Suprapubic skin (tissue), 4 donors: ENCODE results near the gene KRT76. TPM values are rescaled to one million over a fixed set of nuclear protein-coding genes. Genes with fewer than 3 reads are reported as not detected.

ENCODE experiments used
- DNase-seq, 2 donors: peaks; one replicate each; pipeline ENCODE4 v3.0.0-alpha.2; 2019; ENCODE audit warnings: low spot score in 2 of 2
- H3K27ac ChIP-seq: fragments of 200-600 bp; sonication (generic); one replicate; pipeline ENCODE4 v1.5.1; 2019
- H3K27me3 ChIP-seq: fragments of 200-600 bp; sonication (generic); one replicate; pipeline ENCODE4 v1.5.1; 2019
- H3K36me3 ChIP-seq: fragments of 200-600 bp; sonication (generic); one replicate; pipeline ENCODE4 v1.5.1; 2019
- H3K4me1 ChIP-seq: fragments of 200-600 bp; sonication (generic); one replicate; pipeline ENCODE4 v1.5.1; 2019
- H3K4me3 ChIP-seq: fragments of 200-600 bp; sonication (generic); one replicate; pipeline ENCODE4 v1.5.1; 2019; ENCODE audit warnings: mild to moderate bottlenecking
- H3K9me3 ChIP-seq: fragments of 200-600 bp; sonication (generic); one replicate; pipeline ENCODE4 v1.5.1; 2019
- EP300 ChIP-seq: sonication (generic); formaldehyde crosslinking; IDR thresholded peaks from one replicate; pipeline ENCODE4 v1.6.1; 2017; ENCODE audit warnings: antibody characterized with exemption
- POLR2A ChIP-seq, 2 donors: fragments of 450-650 bp; IDR thresholded peaks; one replicate each; pipeline ENCODE4 v1.6.1; 2017; ENCODE audit warnings: antibody characterized with exemption in 2 of 2, mild to moderate bottlenecking in 2 of 2, moderate library complexity in 2 of 2
- POLR2AphosphoS5 ChIP-seq, 3 donors: sonication (generic); formaldehyde crosslinking; IDR thresholded peaks; one replicate each; pipeline ENCODE4 v1.6.1; 2017; ENCODE audit warnings: antibody characterized with exemption in 3 of 3
- WGBS: methylation state at CpG from one replicate; pipeline ENCODE4 v1.1.5; 2018; 5-methylcytosine and 5-hydroxymethylcytosine counted together
- total RNA-seq, 4 donors: library from RNA; depleted of rRNA; stranded (reverse); fragments of >200 nt; gene quantifications; one replicate each; pipeline ENCODE4 v1.1.0, GENCODE V29; 2016
- TF ChIP-seq, protein P1 (sequence below), 2 donors: fragments of 200-600 bp in 1 of 2; fragments of 450-650 bp in 1 of 2; sonication (generic) in 1 of 2; IDR thresholded peaks; one replicate each; pipeline ENCODE4 v1.5.1; 2016 to 2019; ENCODE audit warnings: antibody characterized with exemption in 2 of 2, mild to moderate bottlenecking in 1 of 2, moderate library complexity in 1 of 2

KRT76 gene
- total RNA-seq, 4 donors from 2014 or later, result not detected

- WGBS, result 68% methylated on average over 7 of the region's 7 CpGs
- DNase-seq, result no peak
- H3K4me3 ChIP-seq, result no peak overlapping the region
These were observed 41.8 kb upstream of the KRT76 start for GRCh38 chr12:52818887-52819420.

GRCh38 chr12:52818388-52818787 lies 41.2 kb upstream of the KRT76 start:
- H3K27me3 ChIP-seq, result peaks cover 17% of the 10 kb centered on the region
- no peak overlapping the region for H3K4me3 ChIP-seq
- H3K27ac ChIP-seq, result no peak overlapping the region
- TF ChIP-seq EP300 (no peak), POLR2A (IDR thresholded peaks at IDR 0.05) (no peak), POLR2AphosphoS5 (IDR thresholded peaks at IDR 0.05) (no peak)
- TF ChIP-seq, protein P1, sequence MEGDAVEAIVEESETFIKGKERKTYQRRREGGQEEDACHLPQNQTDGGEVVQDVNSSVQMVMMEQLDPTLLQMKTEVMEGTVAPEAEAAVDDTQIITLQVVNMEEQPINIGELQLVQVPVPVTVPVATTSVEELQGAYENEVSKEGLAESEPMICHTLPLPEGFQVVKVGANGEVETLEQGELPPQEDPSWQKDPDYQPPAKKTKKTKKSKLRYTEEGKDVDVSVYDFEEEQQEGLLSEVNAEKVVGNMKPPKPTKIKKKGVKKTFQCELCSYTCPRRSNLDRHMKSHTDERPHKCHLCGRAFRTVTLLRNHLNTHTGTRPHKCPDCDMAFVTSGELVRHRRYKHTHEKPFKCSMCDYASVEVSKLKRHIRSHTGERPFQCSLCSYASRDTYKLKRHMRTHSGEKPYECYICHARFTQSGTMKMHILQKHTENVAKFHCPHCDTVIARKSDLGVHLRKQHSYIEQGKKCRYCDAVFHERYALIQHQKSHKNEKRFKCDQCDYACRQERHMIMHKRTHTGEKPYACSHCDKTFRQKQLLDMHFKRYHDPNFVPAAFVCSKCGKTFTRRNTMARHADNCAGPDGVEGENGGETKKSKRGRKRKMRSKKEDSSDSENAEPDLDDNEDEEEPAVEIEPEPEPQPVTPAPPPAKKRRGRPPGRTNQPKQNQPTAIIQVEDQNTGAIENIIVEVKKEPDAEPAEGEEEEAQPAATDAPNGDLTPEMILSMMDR (IDR thresholded peaks at IDR 0.05), result no peak
- no peaks in the 10 kb centered on the region for H3K9me3 ChIP-seq
- H3K36me3 ChIP-seq, result no peaks in the 10 kb centered on the region
- DNase-seq, result no peak
- H3K4me1 ChIP-seq, result peaks cover 7% of the 10 kb centered on the region
- 40% methylated on average over 6 of the region's 7 CpGs for WGBS

More at GRCh38 chr12:52818887-52819420, 41.8 kb upstream of the KRT76 start:
- Histone ChIP-seq H3K27me3 (peaks cover 17% of the 10 kb centered on the region), H3K27ac (no peak overlapping the region), H3K9me3 (no peaks in the 10 kb centered on the region), H3K36me3 (no peaks in the 10 kb centered on the region), H3K4me1 (peaks cover 7% of the 10 kb centered on the region)
- TF ChIP-seq POLR2AphosphoS5 (IDR thresholded peaks at IDR 0.05) (no peak), EP300 (no peak), POLR2A (IDR thresholded peaks at IDR 0.05) (no peak)
- TF ChIP-seq, protein P1 (IDR thresholded peaks at IDR 0.05), result no peak

- 85% methylated on average over 2 of the region's 2 CpGs for WGBS
- Histone ChIP-seq H3K9me3 (no peaks in the 10 kb centered on the region), H3K27me3 (peaks cover 17% of the 10 kb centered on the region), H3K27ac (no peak overlapping the region), H3K4me1 (peaks cover 7% of the 10 kb centered on the region), H3K4me3 (no peak overlapping the region), H3K36me3 (no peaks in the 10 kb centered on the region)
- no peak for TF ChIP-seq EP300
- no peak for TF ChIP-seq POLR2AphosphoS5 (IDR thresholded peaks at IDR 0.05)
- TF ChIP-seq, protein P1 (IDR thresholded peaks at IDR 0.05), result no peak
- DNase-seq, result no peak
These were observed 40.6 kb upstream of the KRT76 start for GRCh38 chr12:52817699-52818238.

DNA sequence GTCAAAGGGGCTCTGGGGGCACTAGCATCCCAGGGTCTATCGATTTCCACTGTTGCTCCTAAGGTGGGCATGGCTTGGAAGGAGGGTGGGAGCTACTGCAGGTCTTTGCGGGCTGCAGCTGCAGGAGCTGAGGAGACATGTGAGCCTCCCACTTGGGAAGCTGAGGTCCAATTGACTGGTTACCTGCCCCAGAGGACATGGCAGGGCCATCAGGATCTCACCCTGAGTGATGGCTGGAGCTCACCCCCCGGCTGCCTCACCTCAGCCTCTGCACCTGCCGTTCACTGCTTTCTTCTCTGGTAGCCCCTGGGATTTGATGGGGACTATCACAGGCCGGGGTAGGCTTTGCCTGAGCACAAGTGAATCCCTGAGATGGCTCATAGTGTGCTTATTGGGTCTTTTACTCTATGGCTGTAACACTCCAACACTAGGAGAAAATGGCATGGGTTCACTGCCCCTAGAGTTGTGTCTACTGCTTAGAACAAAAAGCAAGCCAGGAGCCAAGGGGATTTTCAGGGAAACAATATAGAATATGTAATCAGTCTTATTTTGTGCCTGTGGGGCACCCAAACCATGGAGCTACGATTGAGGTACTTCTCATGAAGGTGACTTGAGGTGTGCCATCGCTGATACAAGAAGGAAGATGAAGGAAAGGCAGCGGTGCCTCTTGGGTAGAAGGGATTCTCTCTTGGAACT lies 40.0 kb upstream of the KRT76 start:
- TF ChIP-seq POLR2AphosphoS5 (IDR thresholded peaks at IDR 0.05) (no peak), EP300 (no peak), POLR2A (IDR thresholded peaks at IDR 0.05) (no peak)
- TF ChIP-seq, protein P1 (IDR thresholded peaks at IDR 0.05), result no peak
- 92% methylated on average over 8 of the region's 8 CpGs for WGBS
- Histone ChIP-seq H3K4me3 (no peak overlapping the region), H3K9me3 (no peaks in the 10 kb centered on the region), H3K27me3 (peaks cover 17% of the 10 kb centered on the region), H3K4me1 (peaks cover 3% of the 10 kb centered on the region), H3K27ac (no peak overlapping the region), H3K36me3 (no peaks in the 10 kb centered on the region)
- no peak for DNase-seq
